Trophoblast cell (in vitro differentiated cells and primary cell): Measurements from ENCODE around the gene CYP2U1.

Source experiments
- DNase-seq, 2 donors: peaks; one replicate each; pipeline ENCODE4 v3.0.0-alpha.2; 2016
- H2AFZ ChIP-seq: 2 replicates; pipeline ENCODE4 v1.6.1; 2013; ENCODE audit warnings: low read length, moderate library complexity, mild to moderate bottlenecking; ENCODE audit not compliant: insufficient read depth, poor library complexity
- H2AK5ac ChIP-seq: 2 replicates; pipeline ENCODE4 v1.6.1; 2013; ENCODE audit warnings: mild to moderate bottlenecking, low read length
- H2BK120ac ChIP-seq: 2 replicates; pipeline ENCODE4 v1.6.1; 2013; ENCODE audit warnings: low read length, mild to moderate bottlenecking, moderate library complexity; ENCODE audit not compliant: insufficient read depth, poor library complexity
- H2BK12ac ChIP-seq: 2 replicates; pipeline ENCODE4 v1.6.1; 2013; ENCODE audit warnings: mild to moderate bottlenecking, low read length, moderate library complexity
- H2BK5ac ChIP-seq: 2 replicates; pipeline ENCODE4 v1.6.1; 2013; ENCODE audit warnings: low read length, low read depth, moderate library complexity, mild to moderate bottlenecking; ENCODE audit not compliant: poor library complexity
- H3K14ac ChIP-seq: 2 replicates; pipeline ENCODE4 v1.6.1; 2013; ENCODE audit warnings: mild to moderate bottlenecking, low read length
- H3K18ac ChIP-seq: 2 replicates; pipeline ENCODE4 v1.6.1; 2013; ENCODE audit warnings: mild to moderate bottlenecking, low read length
- H3K23ac ChIP-seq: 2 replicates; pipeline ENCODE4 v1.6.1; 2013; ENCODE audit warnings: low read length
- H3K27ac ChIP-seq: 2 replicates; pipeline ENCODE4 v1.5.1; 2013; ENCODE audit warnings: low read depth, mild to moderate bottlenecking, inconsistent platforms, low read length, moderate library complexity
- H3K27me3 ChIP-seq: 2 replicates; pipeline ENCODE4 v1.6.1; 2013; ENCODE audit warnings: inconsistent platforms, mild to moderate bottlenecking, low read length, moderate library complexity; ENCODE audit not compliant: insufficient read depth
- H3K36me3 ChIP-seq, 2 experiments: 1 replicate in 1 of 2; 2 replicates in 1 of 2; pipeline ENCODE4 v1.6.1; 2013; ENCODE audit warnings: low read length in 2 of 2, mild to moderate bottlenecking in 2 of 2, moderate library complexity in 1 of 2; ENCODE audit not compliant: insufficient read depth in 2 of 2, control insufficient read depth in 1 of 2
- H3K4ac ChIP-seq: 2 replicates; pipeline ENCODE4 v1.6.1; 2013; ENCODE audit warnings: low read depth, mild to moderate bottlenecking, low read length, moderate library complexity
- H3K4me1 ChIP-seq, 2 experiments: 1 replicate in 1 of 2; 2 replicates in 1 of 2; pipeline ENCODE4 v1.6.1; 2013; ENCODE audit warnings: low read length in 2 of 2, mild to moderate bottlenecking in 2 of 2, moderate library complexity in 1 of 2; ENCODE audit not compliant: insufficient read depth in 2 of 2, control insufficient read depth in 1 of 2
- H3K4me2 ChIP-seq: 2 replicates; pipeline ENCODE4 v1.6.1; 2013; ENCODE audit warnings: inconsistent platforms, mild to moderate bottlenecking, low read length, moderate library complexity
- H3K4me3 ChIP-seq: 2 replicates; pipeline ENCODE4 v1.5.1; 2013; ENCODE audit warnings: mild to moderate bottlenecking, low read depth, low read length, inconsistent platforms
- H3K79me1 ChIP-seq: one replicate; pipeline ENCODE4 v1.6.1; 2013; ENCODE audit warnings: low read length
- H3K79me2 ChIP-seq: 2 replicates; pipeline ENCODE4 v1.6.1; 2013; ENCODE audit warnings: low read length, mild to moderate bottlenecking; ENCODE audit not compliant: control insufficient read depth, insufficient read depth, poor library complexity
- H3K9ac ChIP-seq: 2 replicates; pipeline ENCODE4 v1.6.1; 2013; ENCODE audit warnings: mild to moderate bottlenecking, low read length
- H3K9me3 ChIP-seq: 2 replicates; pipeline ENCODE4 v1.6.1; 2013; ENCODE audit warnings: low read depth, mild to moderate bottlenecking, control low read depth, inconsistent platforms, low read length; ENCODE audit not compliant: insufficient read depth
- H4K12ac ChIP-seq: 2 replicates; pipeline ENCODE4 v1.6.1; 2013; ENCODE audit warnings: low read depth, mild to moderate bottlenecking, low read length, moderate library complexity
- H4K8ac ChIP-seq: 2 replicates; pipeline ENCODE4 v1.6.1; 2013; ENCODE audit warnings: low read depth, mild to moderate bottlenecking, low read length, moderate library complexity
- H4K91ac ChIP-seq: one replicate; pipeline ENCODE4 v1.6.1; 2013; ENCODE audit warnings: low read depth, mild to moderate bottlenecking, low read length, moderate library complexity
- WGBS: extraction: QIAGEN DNeasy Blood & Tissue Kit; methylation state at CpG from one replicate; pipeline ENCODE4 v1.1.7; 2013; ENCODE audit warnings: missing lambda C conversion rate; ENCODE audit not compliant: insufficient read length, insufficient coverage; ENCODE audit errors: extremely low coverage; 5-methylcytosine and 5-hydroxymethylcytosine counted together

Gene CYP2U1

GRCh38 chr4:107908377-107908776, 23.0 kb upstream of the CYP2U1 start:
- no peak overlapping the region for H4K91ac ChIP-seq
- no peak overlapping the region for H4K12ac ChIP-seq
- WGBS, result no CpG with 5 or more reads among the region's 7 CpGs
- H3K18ac ChIP-seq, result no peak overlapping the region
- H4K8ac ChIP-seq, result no peak overlapping the region
- no peaks in the 10 kb centered on the region for H3K27me3 ChIP-seq
- no peak overlapping the region for H3K4ac ChIP-seq
- H3K36me3 ChIP-seq, result no peaks in the 10 kb centered on the region
- H3K14ac ChIP-seq, result no peak overlapping the region
- no peak overlapping the region for H2BK120ac ChIP-seq
- no peak overlapping the region for H2BK12ac ChIP-seq
- no peaks in the 10 kb centered on the region for H3K9me3 ChIP-seq
- H2AK5ac ChIP-seq, result no peak overlapping the region
- H3K23ac ChIP-seq, result no peak overlapping the region
- H3K27ac ChIP-seq, result no peak overlapping the region
- no peak overlapping the region for H2BK5ac ChIP-seq
- H2AFZ ChIP-seq, result no peak overlapping the region
- H3K79me2 ChIP-seq, result no peaks in the 10 kb centered on the region
- no peak overlapping the region for H3K4me3 ChIP-seq
- no peak overlapping the region for H3K9ac ChIP-seq
- H3K79me1 ChIP-seq, result no peaks in the 10 kb centered on the region
- peaks cover 0 to 2% of the 10 kb centered on the region in 2 experiments for H3K4me1 ChIP-seq
- DNase-seq, result no peak
- no peak overlapping the region for H3K4me2 ChIP-seq

- no peak overlapping the region for H2AFZ ChIP-seq
- no peaks in the 10 kb centered on the region for H3K9me3 ChIP-seq
- H3K79me2 ChIP-seq, result no peaks in the 10 kb centered on the region
- no peak overlapping the region for H2AK5ac ChIP-seq
- H3K18ac ChIP-seq, result no peak overlapping the region
- no peak overlapping the region for H3K9ac ChIP-seq
- no peak overlapping the region for H2BK12ac ChIP-seq
- H2BK5ac ChIP-seq, result no peak overlapping the region
- peak; percentile 59 to 95 for DNase-seq
- H3K4me2 ChIP-seq, result no peak overlapping the region
- H3K27ac ChIP-seq, result no peak overlapping the region
- H3K4me3 ChIP-seq, result no peak overlapping the region
- no peak overlapping the region for H4K91ac ChIP-seq
- no peaks in the 10 kb centered on the region for H3K36me3 ChIP-seq
- WGBS, result no CpG with 5 or more reads among the region's 2 CpGs
- no peak overlapping the region for H3K23ac ChIP-seq
- peaks cover 0 to 2% of the 10 kb centered on the region in 2 experiments for H3K4me1 ChIP-seq
- no peak overlapping the region for H3K4ac ChIP-seq
- no peak overlapping the region for H2BK120ac ChIP-seq
- H3K27me3 ChIP-seq, result no peaks in the 10 kb centered on the region
- H3K79me1 ChIP-seq, result no peaks in the 10 kb centered on the region
- no peak overlapping the region for H4K12ac ChIP-seq
- no peak overlapping the region for H3K14ac ChIP-seq
- H4K8ac ChIP-seq, result no peak overlapping the region
These were observed 18.0 kb upstream of the CYP2U1 start for GRCh38 chr4:107913283-107913899.

GRCh38 chr4:107915220-107915619, 16.1 kb upstream of the CYP2U1 start:
- peaks cover 0 to 2% of the 10 kb centered on the region in 2 experiments for H3K4me1 ChIP-seq
- no peaks in the 10 kb centered on the region for H3K27me3 ChIP-seq
- H4K12ac ChIP-seq, result no peak overlapping the region
- no peak overlapping the region for H3K9ac ChIP-seq
- no peaks in the 10 kb centered on the region for H3K36me3 ChIP-seq
- no peak overlapping the region for H2BK5ac ChIP-seq
- no peak overlapping the region for H3K18ac ChIP-seq
- H3K4ac ChIP-seq, result no peak overlapping the region
- no CpG with 5 or more reads among the region's 1 CpG for WGBS
- no peaks in the 10 kb centered on the region for H3K79me2 ChIP-seq
- H3K79me1 ChIP-seq, result no peaks in the 10 kb centered on the region
- DNase-seq, result no peak
- no peak overlapping the region for H4K91ac ChIP-seq
- H3K27ac ChIP-seq, result no peak overlapping the region
- no peak overlapping the region for H3K4me2 ChIP-seq
- H3K14ac ChIP-seq, result no peak overlapping the region
- no peak overlapping the region for H4K8ac ChIP-seq
- no peak overlapping the region for H3K23ac ChIP-seq
- H2BK120ac ChIP-seq, result no peak overlapping the region
- H3K9me3 ChIP-seq, result no peaks in the 10 kb centered on the region
- no peak overlapping the region for H2AK5ac ChIP-seq
- no peak overlapping the region for H3K4me3 ChIP-seq
- no peak overlapping the region for H2BK12ac ChIP-seq
- no peak overlapping the region for H2AFZ ChIP-seq

GRCh38 chr4:107916623-107917022, 14.7 kb upstream of the CYP2U1 start:
- Histone ChIP-seq H3K4me1 (no peaks in the 10 kb centered on the region), H2AK5ac (no peak overlapping the region), H3K27ac (no peak overlapping the region), H4K91ac (no peak overlapping the region), H3K36me3 (no peaks in the 10 kb centered on the region), H3K79me2 (no peaks in the 10 kb centered on the region), H2BK5ac (no peak overlapping the region), H2BK12ac (no peak overlapping the region), H3K4me2 (no peak overlapping the region), H3K18ac (no peak overlapping the region), H3K14ac (no peak overlapping the region), H2AFZ (no peak overlapping the region), H3K23ac (no peak overlapping the region), H3K4ac (no peak overlapping the region), H3K79me1 (no peaks in the 10 kb centered on the region), H3K9ac (no peak overlapping the region), H3K4me3 (no peak overlapping the region), H3K9me3 (no peaks in the 10 kb centered on the region), H4K8ac (no peak overlapping the region), H3K27me3 (no peaks in the 10 kb centered on the region), H2BK120ac (no peak overlapping the region), H4K12ac (no peak overlapping the region)
- DNase-seq, result no peak
